SK-N-MC (cell line): ENCODE data around the gene CDCA3.

Experiments used
- EZH2 ChIP-seq: fragments of 200-600 bp; sonication (generic); IDR thresholded peaks from one replicate; pipeline ENCODE4 v1.6.1; 2017; ENCODE audit warnings: antibody characterized with exemption
- FOXP2 ChIP-seq: optimal IDR thresholded peaks from 2 replicates; pipeline ENCODE3; 2011; ENCODE audit warnings: mild to moderate bottlenecking, moderate library complexity; ENCODE audit not compliant: insufficient read depth; ENCODE audit errors: extremely low read length, control extremely low read depth
- POLR2AphosphoS5 ChIP-seq: IDR thresholded peaks from 2 replicates; pipeline ENCODE4 v1.6.1; 2012; ENCODE audit warnings: mild to moderate bottlenecking, low read depth, low read length, borderline replicate concordance

GRCh38 chr12:6838854-6839253 lies 12.2 kb downstream of the CDCA3 start:
- no peak for TF ChIP-seq EZH2
- no peak for TF ChIP-seq POLR2AphosphoS5
- TF ChIP-seq FOXP2: no peak
